GM23338 (cell line): ENCODE measurements around the gene ZFYVE26.

Source experiments
- CREB1 ChIP-seq: fragments of 250-450 bp; sonication (Bioruptor Pico); IDR thresholded peaks from 2 replicates; pipeline ENCODE4 v1.5.0; 2020; ENCODE audit warnings: low read depth, mild to moderate bottlenecking, moderate library complexity
- EZH2 ChIP-seq: fragments of 200-600 bp; sonication (generic); IDR thresholded peaks from one replicate; pipeline ENCODE4 v1.8.0; 2017; ENCODE audit warnings: antibody characterized with exemption, mild to moderate bottlenecking, low read depth; ENCODE audit not compliant: unreplicated experiment
- EZH2phosphoT487 ChIP-seq: fragments of 200-600 bp; sonication (generic); IDR thresholded peaks from one replicate; pipeline ENCODE4 v1.8.1; 2018; ENCODE audit warnings: antibody characterized with exemption; ENCODE audit not compliant: unreplicated experiment
- JUNB ChIP-seq: IDR thresholded peaks from one replicate; pipeline ENCODE4 v1.6.1; 2016; ENCODE audit warnings: antibody characterized with exemption; ENCODE audit not compliant: unreplicated experiment
- NANOG ChIP-seq: IDR thresholded peaks from 2 replicates; pipeline ENCODE4 v1.6.1; 2016; ENCODE audit warnings: antibody characterized with exemption, borderline replicate concordance
- POLR2AphosphoS5 ChIP-seq: IDR thresholded peaks from 2 replicates; pipeline ENCODE4 v1.6.1; 2016; ENCODE audit warnings: antibody characterized with exemption, low read depth
- STAT1 ChIP-seq: IDR thresholded peaks from one replicate; pipeline ENCODE4 v1.6.1; 2016; ENCODE audit warnings: antibody characterized with exemption; ENCODE audit not compliant: unreplicated experiment
- ZNF331 ChIP-seq: fragments of 250-450 bp; sonication (Bioruptor Pico); IDR thresholded peaks from 2 replicates; pipeline ENCODE4 v1.5.0; 2020; ENCODE audit warnings: low read depth, mild to moderate bottlenecking, moderate library complexity
- TF ChIP-seq, protein P1 (sequence below), 2 experiments: fragments of 200-600 bp in 1 of 2; sonication (generic) in 1 of 2; conservative IDR thresholded peaks; 2 replicates each; pipeline versions ENCODE4 v1.5.1 to v1.6.1; 2016 to 2017; ENCODE audit warnings: antibody characterized with exemption in 2 of 2, low read depth in 2 of 2, mild to moderate bottlenecking in 2 of 2, moderate library complexity in 1 of 2
- TF ChIP-seq, protein P2 (sequence below): IDR thresholded peaks from one replicate; pipeline ENCODE4 v1.6.1; 2018; ENCODE audit warnings: antibody characterized with exemption; ENCODE audit not compliant: unreplicated experiment
- TF ChIP-seq, protein P3 (sequence below): IDR thresholded peaks from 2 replicates; pipeline ENCODE4 v1.6.1; 2016; ENCODE audit warnings: antibody characterized with exemption

DNA sequence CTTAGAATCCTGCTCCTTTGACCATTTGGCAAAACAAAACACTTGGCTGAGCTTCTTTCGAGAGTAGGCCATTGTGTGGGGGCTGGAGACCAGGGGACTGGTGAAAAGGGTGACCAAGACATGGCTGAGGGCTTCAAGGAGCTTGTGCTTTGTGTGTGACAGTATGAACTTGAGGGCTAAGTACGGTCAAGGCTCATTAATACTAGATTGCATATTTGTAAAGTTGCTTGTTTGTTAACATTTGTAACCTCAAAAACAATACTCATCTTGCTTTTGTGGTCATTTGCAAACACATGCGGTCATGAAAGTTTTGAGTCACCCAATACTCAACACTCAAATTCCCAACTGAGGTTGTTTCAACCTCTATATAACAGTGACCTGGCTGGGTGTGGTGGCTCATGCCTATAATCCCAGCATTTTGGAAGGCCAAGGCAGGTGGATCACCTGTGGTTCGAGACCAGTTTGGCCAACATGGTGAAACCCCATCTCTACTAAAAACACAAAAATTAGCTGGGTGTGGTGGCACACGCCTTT lies 42.5 kb downstream of the ZFYVE26 start:
- TF ChIP-seq, protein P1, sequence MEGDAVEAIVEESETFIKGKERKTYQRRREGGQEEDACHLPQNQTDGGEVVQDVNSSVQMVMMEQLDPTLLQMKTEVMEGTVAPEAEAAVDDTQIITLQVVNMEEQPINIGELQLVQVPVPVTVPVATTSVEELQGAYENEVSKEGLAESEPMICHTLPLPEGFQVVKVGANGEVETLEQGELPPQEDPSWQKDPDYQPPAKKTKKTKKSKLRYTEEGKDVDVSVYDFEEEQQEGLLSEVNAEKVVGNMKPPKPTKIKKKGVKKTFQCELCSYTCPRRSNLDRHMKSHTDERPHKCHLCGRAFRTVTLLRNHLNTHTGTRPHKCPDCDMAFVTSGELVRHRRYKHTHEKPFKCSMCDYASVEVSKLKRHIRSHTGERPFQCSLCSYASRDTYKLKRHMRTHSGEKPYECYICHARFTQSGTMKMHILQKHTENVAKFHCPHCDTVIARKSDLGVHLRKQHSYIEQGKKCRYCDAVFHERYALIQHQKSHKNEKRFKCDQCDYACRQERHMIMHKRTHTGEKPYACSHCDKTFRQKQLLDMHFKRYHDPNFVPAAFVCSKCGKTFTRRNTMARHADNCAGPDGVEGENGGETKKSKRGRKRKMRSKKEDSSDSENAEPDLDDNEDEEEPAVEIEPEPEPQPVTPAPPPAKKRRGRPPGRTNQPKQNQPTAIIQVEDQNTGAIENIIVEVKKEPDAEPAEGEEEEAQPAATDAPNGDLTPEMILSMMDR (conservative IDR thresholded peaks at IDR 0.05; ENCODE audit: low read depth in 2 of 2), result no peak
- TF ChIP-seq EZH2phosphoT487, result no peak
- TF ChIP-seq, protein P2, sequence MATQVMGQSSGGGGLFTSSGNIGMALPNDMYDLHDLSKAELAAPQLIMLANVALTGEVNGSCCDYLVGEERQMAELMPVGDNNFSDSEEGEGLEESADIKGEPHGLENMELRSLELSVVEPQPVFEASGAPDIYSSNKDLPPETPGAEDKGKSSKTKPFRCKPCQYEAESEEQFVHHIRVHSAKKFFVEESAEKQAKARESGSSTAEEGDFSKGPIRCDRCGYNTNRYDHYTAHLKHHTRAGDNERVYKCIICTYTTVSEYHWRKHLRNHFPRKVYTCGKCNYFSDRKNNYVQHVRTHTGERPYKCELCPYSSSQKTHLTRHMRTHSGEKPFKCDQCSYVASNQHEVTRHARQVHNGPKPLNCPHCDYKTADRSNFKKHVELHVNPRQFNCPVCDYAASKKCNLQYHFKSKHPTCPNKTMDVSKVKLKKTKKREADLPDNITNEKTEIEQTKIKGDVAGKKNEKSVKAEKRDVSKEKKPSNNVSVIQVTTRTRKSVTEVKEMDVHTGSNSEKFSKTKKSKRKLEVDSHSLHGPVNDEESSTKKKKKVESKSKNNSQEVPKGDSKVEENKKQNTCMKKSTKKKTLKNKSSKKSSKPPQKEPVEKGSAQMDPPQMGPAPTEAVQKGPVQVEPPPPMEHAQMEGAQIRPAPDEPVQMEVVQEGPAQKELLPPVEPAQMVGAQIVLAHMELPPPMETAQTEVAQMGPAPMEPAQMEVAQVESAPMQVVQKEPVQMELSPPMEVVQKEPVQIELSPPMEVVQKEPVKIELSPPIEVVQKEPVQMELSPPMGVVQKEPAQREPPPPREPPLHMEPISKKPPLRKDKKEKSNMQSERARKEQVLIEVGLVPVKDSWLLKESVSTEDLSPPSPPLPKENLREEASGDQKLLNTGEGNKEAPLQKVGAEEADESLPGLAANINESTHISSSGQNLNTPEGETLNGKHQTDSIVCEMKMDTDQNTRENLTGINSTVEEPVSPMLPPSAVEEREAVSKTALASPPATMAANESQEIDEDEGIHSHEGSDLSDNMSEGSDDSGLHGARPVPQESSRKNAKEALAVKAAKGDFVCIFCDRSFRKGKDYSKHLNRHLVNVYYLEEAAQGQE, result no peak
- no peak for TF ChIP-seq EZH2
- TF ChIP-seq, protein P3, sequence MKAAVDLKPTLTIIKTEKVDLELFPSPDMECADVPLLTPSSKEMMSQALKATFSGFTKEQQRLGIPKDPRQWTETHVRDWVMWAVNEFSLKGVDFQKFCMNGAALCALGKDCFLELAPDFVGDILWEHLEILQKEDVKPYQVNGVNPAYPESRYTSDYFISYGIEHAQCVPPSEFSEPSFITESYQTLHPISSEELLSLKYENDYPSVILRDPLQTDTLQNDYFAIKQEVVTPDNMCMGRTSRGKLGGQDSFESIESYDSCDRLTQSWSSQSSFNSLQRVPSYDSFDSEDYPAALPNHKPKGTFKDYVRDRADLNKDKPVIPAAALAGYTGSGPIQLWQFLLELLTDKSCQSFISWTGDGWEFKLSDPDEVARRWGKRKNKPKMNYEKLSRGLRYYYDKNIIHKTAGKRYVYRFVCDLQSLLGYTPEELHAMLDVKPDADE, result no peak
- TF ChIP-seq CREB1, result no peak
- no peak for TF ChIP-seq JUNB
- no peak for TF ChIP-seq POLR2AphosphoS5
- no peak for TF ChIP-seq ZNF331 (CRISPR knock-in tag)
- no peak for TF ChIP-seq NANOG
- no peak for TF ChIP-seq STAT1
